DOHH2 (cell line): ENCODE measurements around the gene CLCA2.

Experiments
- H3F3A ChIP-seq: fragments of 200-600 bp; sonication (generic), shearing (Covaris generic); 2 replicates; pipeline ENCODE4 v1.6.0; 2016; ENCODE audit warnings: antibody characterized with exemption, mild to moderate bottlenecking; ENCODE audit not compliant: control insufficient read depth, insufficient read depth
- H3K27ac ChIP-seq: fragments of 200-600 bp; sonication (generic); 2 replicates; pipeline ENCODE4 v1.5.1; 2014; ENCODE audit warnings: low read depth, mild to moderate bottlenecking, low read length, moderate library complexity
- H3K27me3 ChIP-seq: fragments of 200-600 bp; sonication (generic); 2 replicates; pipeline ENCODE4 v1.6.1; 2014; ENCODE audit warnings: mild to moderate bottlenecking, low read length, mixed read lengths; ENCODE audit not compliant: control insufficient read depth
- H3K36me3 ChIP-seq: fragments of 200-600 bp; sonication (generic); 2 replicates; pipeline ENCODE4 v1.6.1; 2014; ENCODE audit warnings: mild to moderate bottlenecking, low read length, moderate library complexity, mixed read lengths; ENCODE audit not compliant: control insufficient read depth
- H3K4me1 ChIP-seq: fragments of 200-600 bp; sonication (generic); 2 replicates; pipeline ENCODE4 v1.6.1; 2014; ENCODE audit warnings: mild to moderate bottlenecking, low read length, mixed read lengths; ENCODE audit not compliant: control insufficient read depth
- H3K4me2 ChIP-seq: fragments of 200-600 bp; sonication (generic); 2 replicates; pipeline ENCODE4 v1.6.0; 2014; ENCODE audit warnings: mild to moderate bottlenecking, low read length, moderate library complexity
- H3K4me3 ChIP-seq: fragments of 200-600 bp; sonication (generic); 2 replicates; pipeline ENCODE4 v1.5.1; 2014; ENCODE audit warnings: mild to moderate bottlenecking, low read length, mixed read lengths
- H3K79me2 ChIP-seq: fragments of 200-600 bp; sonication (generic); 2 replicates; pipeline ENCODE4 v1.6.1; 2014; ENCODE audit warnings: mild to moderate bottlenecking, low read length, mixed read lengths; ENCODE audit not compliant: control insufficient read depth
- H3K9me2 ChIP-seq: fragments of 200-600 bp; sonication (generic); replicated peaks from 2 replicates; pipeline ENCODE4 v1.6.1; 2014; ENCODE audit warnings: mild to moderate bottlenecking, low read length, mixed read lengths; ENCODE audit not compliant: control insufficient read depth
- H3K9me3 ChIP-seq: fragments of 200-600 bp; sonication (generic); 2 replicates; pipeline ENCODE4 v1.6.1; 2014; ENCODE audit warnings: antibody characterized with exemption, low read length, mixed read lengths; ENCODE audit not compliant: control insufficient read depth, insufficient read depth
- H4K20me1 ChIP-seq: fragments of 200-600 bp; sonication (generic); 2 replicates; pipeline ENCODE4 v1.6.0; 2014; ENCODE audit warnings: low read depth, mild to moderate bottlenecking, antibody characterized with exemption, low read length, moderate library complexity; ENCODE audit not compliant: control insufficient read depth, insufficient read depth
- CTCF ChIP-seq: fragments of 200-600 bp; sonication (generic); IDR thresholded peaks from one replicate; pipeline ENCODE4 v1.5.1; 2014; ENCODE audit warnings: antibody characterized with exemption, mild to moderate bottlenecking, low read depth, low read length; ENCODE audit not compliant: poor library complexity, severe bottlenecking
- EZH2phosphoT487 ChIP-seq: fragments of 200-600 bp; sonication (generic); IDR thresholded peaks from 2 replicates; pipeline ENCODE4 v1.6.1; 2017; ENCODE audit warnings: borderline replicate concordance, mild to moderate bottlenecking, antibody characterized with exemption, low read length, moderate library complexity, mixed read lengths

The CLCA2 gene

DNA sequence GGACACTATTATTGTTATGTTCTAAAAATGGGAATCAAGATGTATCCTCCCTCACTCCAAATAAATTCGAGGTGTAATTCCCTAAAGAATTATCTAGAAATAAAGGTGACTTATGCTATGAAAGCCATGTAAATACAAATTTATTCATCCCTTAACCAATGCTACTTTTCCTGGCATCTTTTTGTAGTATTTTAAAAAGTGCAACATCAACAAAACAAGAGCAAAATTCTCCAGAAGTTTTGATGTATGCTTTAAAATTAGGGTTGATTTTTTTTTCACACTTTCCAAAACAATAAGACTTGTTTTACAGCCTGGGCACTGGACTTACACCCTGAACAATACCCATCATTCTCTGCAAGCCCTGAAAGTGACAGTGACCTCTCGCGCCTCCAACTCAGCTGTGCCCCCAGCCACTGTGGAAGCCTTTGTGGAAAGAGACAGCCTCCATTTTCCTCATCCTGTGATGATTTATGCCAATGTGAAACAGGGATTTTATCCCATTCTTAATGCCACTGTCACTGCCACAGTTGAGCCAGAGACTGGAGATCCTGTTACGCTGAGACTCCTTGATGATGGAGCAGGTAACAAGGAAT lies 23.3 kb downstream of the CLCA2 start:
- Histone ChIP-seq H3K79me2 (no peaks in the 10 kb centered on the region), H3F3A (no peaks in the 10 kb centered on the region), H3K9me2 (no peaks in the 10 kb centered on the region), H3K27me3 (no peaks in the 10 kb centered on the region), H3K9me3 (no peaks in the 10 kb centered on the region), H3K4me1 (no peaks in the 10 kb centered on the region), H4K20me1 (no peaks in the 10 kb centered on the region; the same call in 1 of the 2 replicates), H3K4me2 (no peak overlapping the region), H3K36me3 (no peaks in the 10 kb centered on the region), H3K4me3 (no peak overlapping the region), H3K27ac (no peak overlapping the region)
- TF ChIP-seq EZH2phosphoT487 (no peak), CTCF (no peak)

GRCh38 chr1:86448670-86449069 lies 24.7 kb downstream of the CLCA2 start:
- Histone ChIP-seq H3K27ac (no peak overlapping the region), H3K4me1 (no peaks in the 10 kb centered on the region), H3K9me2 (no peaks in the 10 kb centered on the region), H3K36me3 (no peaks in the 10 kb centered on the region), H4K20me1 (no peaks in the 10 kb centered on the region; the same call in 1 of the 2 replicates), H3F3A (no peaks in the 10 kb centered on the region), H3K9me3 (no peaks in the 10 kb centered on the region), H3K27me3 (no peaks in the 10 kb centered on the region), H3K4me2 (no peak overlapping the region), H3K79me2 (no peaks in the 10 kb centered on the region), H3K4me3 (no peak overlapping the region)
- TF ChIP-seq EZH2phosphoT487: no peak
- TF ChIP-seq CTCF: no peak

DNA sequence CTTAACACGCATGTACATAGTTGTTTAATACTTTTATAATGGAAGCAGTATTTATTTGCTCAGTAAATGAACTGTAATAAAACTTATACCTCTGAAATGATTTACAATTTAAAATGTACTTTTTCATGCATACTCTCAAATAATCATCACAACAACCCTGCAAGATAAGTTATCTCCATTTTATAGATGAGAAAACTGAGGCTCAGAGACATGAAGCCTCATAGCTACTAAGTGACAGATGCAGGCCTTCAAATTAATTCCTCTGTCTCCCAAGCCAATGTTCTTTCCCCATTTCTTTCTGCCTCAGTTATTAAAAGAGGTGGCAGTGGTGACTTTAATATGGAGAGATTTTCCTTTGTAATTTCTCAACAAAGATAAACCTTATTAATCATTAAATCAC lies 25.1 kb downstream of the CLCA2 start:
- no peaks in the 10 kb centered on the region for H3K4me1 ChIP-seq
- no peaks in the 10 kb centered on the region for H3K9me2 ChIP-seq
- H3K27me3 ChIP-seq: no peaks in the 10 kb centered on the region
- H3K4me3 ChIP-seq: no peak overlapping the region
- no peaks in the 10 kb centered on the region for H3K79me2 ChIP-seq
- H3K9me3 ChIP-seq: no peaks in the 10 kb centered on the region
- no peak overlapping the region for H3K27ac ChIP-seq
- H3F3A ChIP-seq: no peaks in the 10 kb centered on the region
- H4K20me1 ChIP-seq: no peaks in the 10 kb centered on the region; the same call in 1 of the 2 replicates
- H3K36me3 ChIP-seq: no peaks in the 10 kb centered on the region
- no peak overlapping the region for H3K4me2 ChIP-seq
- TF ChIP-seq EZH2phosphoT487: no peak
- TF ChIP-seq CTCF: no peak
